IMR-90 (cell line): ENCODE measurements around the gene PMEPA1.

Experiments
- CHD1 ChIP-seq: IDR thresholded peaks from 2 replicates; pipeline ENCODE4 v1.6.1; 2012; ENCODE audit warnings: low read depth, low read length, improper control_type of control experiment
- NFE2L2 ChIP-seq: fragments of 150-350 bp; IDR thresholded peaks from 2 replicates; pipeline ENCODE4 v1.6.1; 2016; ENCODE audit warnings: low read depth, mild to moderate bottlenecking, low read length
- POLR2A ChIP-seq: IDR thresholded peaks from 2 replicates; pipeline ENCODE4 v1.6.1; 2012; ENCODE audit warnings: mild to moderate bottlenecking, low read depth, low read length
- RAD21 ChIP-seq: IDR thresholded peaks from 2 replicates; pipeline ENCODE4 v1.6.1; 2012; ENCODE audit warnings: low read length, improper control_type of control experiment
- RCOR1 ChIP-seq: IDR thresholded peaks from 2 replicates; pipeline ENCODE4 v1.6.1; 2012; ENCODE audit warnings: mild to moderate bottlenecking, low read length, improper control_type of control experiment; ENCODE audit not compliant: insufficient replicate concordance
- RFX5 ChIP-seq: IDR thresholded peaks from 2 replicates; pipeline ENCODE4 v1.8.0; 2012; ENCODE audit warnings: low read depth, mild to moderate bottlenecking, low read length, moderate library complexity
- SMC3 ChIP-seq: fragments of 150-350 bp; IDR thresholded peaks from 2 replicates; pipeline ENCODE4 v1.6.1; 2016; ENCODE audit warnings: low read depth, mild to moderate bottlenecking, antibody characterized with exemption, low read length, moderate library complexity
- TF ChIP-seq, protein P1 (sequence below): conservative IDR thresholded peaks from 2 replicates; pipeline ENCODE4 v1.5.1; 2012; ENCODE audit warnings: mild to moderate bottlenecking, low read depth, low read length, improper control_type of control experiment

DNA sequence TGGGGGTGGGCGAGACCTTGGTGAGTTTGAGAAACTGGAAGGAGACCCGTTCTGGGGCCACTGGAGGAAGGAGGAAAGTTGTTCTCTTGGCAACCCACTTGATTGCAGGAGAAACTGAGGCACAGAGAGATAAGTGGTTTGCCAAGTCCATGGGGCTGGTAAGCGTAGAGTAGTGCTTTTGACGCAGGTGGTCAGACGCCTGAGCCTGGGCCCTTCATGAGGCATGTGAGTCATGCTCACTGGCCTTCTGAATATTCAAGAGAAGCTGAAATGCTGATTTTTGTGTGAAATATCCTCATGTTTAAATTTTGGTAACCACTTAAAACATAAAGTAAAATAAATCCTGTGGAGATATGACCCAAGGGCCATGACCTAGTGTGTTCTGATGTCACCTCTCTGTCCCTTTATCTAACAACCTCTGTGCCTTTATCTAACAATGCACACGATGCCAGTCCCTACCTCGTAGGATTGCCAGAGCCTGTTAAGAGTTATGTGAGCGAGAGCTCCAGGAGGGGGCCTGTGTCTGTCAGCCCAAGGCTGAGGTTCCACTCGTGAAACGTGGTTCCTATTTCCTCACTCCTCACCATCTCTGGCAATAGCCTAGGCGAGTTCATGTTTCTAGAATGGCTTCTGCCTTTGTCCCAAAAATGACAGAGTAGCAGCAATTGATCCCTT lies 32.8 kb upstream of the PMEPA1 start:
- TF ChIP-seq, protein P1, sequence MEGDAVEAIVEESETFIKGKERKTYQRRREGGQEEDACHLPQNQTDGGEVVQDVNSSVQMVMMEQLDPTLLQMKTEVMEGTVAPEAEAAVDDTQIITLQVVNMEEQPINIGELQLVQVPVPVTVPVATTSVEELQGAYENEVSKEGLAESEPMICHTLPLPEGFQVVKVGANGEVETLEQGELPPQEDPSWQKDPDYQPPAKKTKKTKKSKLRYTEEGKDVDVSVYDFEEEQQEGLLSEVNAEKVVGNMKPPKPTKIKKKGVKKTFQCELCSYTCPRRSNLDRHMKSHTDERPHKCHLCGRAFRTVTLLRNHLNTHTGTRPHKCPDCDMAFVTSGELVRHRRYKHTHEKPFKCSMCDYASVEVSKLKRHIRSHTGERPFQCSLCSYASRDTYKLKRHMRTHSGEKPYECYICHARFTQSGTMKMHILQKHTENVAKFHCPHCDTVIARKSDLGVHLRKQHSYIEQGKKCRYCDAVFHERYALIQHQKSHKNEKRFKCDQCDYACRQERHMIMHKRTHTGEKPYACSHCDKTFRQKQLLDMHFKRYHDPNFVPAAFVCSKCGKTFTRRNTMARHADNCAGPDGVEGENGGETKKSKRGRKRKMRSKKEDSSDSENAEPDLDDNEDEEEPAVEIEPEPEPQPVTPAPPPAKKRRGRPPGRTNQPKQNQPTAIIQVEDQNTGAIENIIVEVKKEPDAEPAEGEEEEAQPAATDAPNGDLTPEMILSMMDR: no peak
- TF ChIP-seq RAD21 (no peak), CHD1 (no peak), SMC3 (no peak), NFE2L2 (no peak), POLR2A (no peak), RFX5 (no peak), RCOR1 (no peak)
